ENCODE measurements around the gene TMEM232. TPM values are rescaled to one million over a fixed set of nuclear protein-coding genes. Genes with fewer than 3 reads are reported as not detected.

TMEM232 gene
- total and polyA plus RNA-seq, 2 of the 4 experiments (the other 2 are of a cell fraction) = 0.17 to 0.36 TPM

DNA sequence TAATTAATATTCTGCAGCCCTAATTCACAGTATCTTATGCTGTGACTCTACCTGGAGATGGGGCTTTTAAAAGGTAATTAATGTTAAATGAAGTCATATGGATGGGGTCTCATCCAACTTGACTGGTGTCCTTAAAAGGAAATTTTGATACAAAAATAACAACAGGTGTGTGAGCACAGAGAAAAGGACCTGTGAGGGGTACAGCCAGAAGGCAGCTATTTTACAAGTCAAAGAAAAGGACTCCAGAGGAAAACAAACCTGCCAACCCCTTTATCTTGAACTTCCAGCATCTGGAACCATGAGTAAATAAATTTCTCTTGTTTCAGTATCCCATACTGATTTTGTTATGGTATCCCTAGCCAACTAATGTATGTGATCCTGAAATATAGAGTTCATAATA lies 250.3 kb downstream of the TMEM232 start:
- dilution Hi-C loops (cut with HindIII; ENCODE audit: low sequenced_read_pairs, unreplicated experiment) = no loop called here
- DNase-seq = no peak
- Histone ChIP-seq H3K9ac (ENCODE audit: low read depth, low read length) (no peak overlapping the region), H2BK20ac (ENCODE audit: low read depth, low read length) (no peak overlapping the region), H3K23ac (ENCODE audit: low read depth, low read length) (no peak overlapping the region), H3K4ac (ENCODE audit: low read depth, low read length) (no peak overlapping the region), H2AFZ (replicated peaks; ENCODE audit: low read length, poor library complexity) (no peak overlapping the region), H4K5ac (ENCODE audit: low read depth, low read length) (no peak overlapping the region), H3K36me3 (ENCODE audit: control insufficient read depth, insufficient read depth, low read length) (no peaks in the 10 kb centered on the region), H3K9me1 (ENCODE audit: insufficient read depth, low read length) (no peaks in the 10 kb centered on the region), H2AK9ac (replicated peaks; ENCODE audit: low read depth, low read length, poor library complexity) (no peak overlapping the region), H4K8ac (ENCODE audit: low read depth in 2 of 2, low read length in 2 of 2) (no peak overlapping the region), H3K9me3 (ENCODE audit: control insufficient read depth, insufficient read depth, low read length) (no peaks in the 10 kb centered on the region), H3K56ac (ENCODE audit: extremely low read depth, insufficient read depth, low read length) (no peak overlapping the region), H3K14ac (replicated peaks; ENCODE audit: low read depth, low read length) (no peak overlapping the region), H4K91ac (ENCODE audit: insufficient read depth, low read depth, low read length) (no peak overlapping the region), H4K20me1 (ENCODE audit: insufficient read depth, low read length) (no peaks in the 10 kb centered on the region), H3K4me3 (ENCODE audit: insufficient read depth, low read depth, low read length) (no peak overlapping the region), H2AK5ac (ENCODE audit: low read depth, low read length) (no peak overlapping the region), H3K4me2 (ENCODE audit: low read depth, low read length) (no peak overlapping the region), H2BK120ac (ENCODE audit: low read depth, low read length) (no peak overlapping the region), H3K4me1 (ENCODE audit: control insufficient read depth, insufficient read depth, low read length) (no peaks in the 10 kb centered on the region), H3K27me3 (ENCODE audit: control insufficient read depth, insufficient read depth, low read length) (no peaks in the 10 kb centered on the region), H3K79me1 (ENCODE audit: low read depth in 1 of 2, low read length in 2 of 2) (no peaks in the 10 kb centered on the region), H3K18ac (ENCODE audit: low read depth, low read length) (no peak overlapping the region), H3K27ac (ENCODE audit: insufficient read depth, low read length) (no peak overlapping the region), H2BK5ac (ENCODE audit: low read depth, low read length, poor library complexity, severe bottlenecking) (no peak overlapping the region), H2BK15ac (ENCODE audit: low read depth, low read length) (no peak overlapping the region)
- intact Hi-C loops (cut with micrococcal nuclease) = no loop called here
- TF ChIP-seq, protein P1, sequence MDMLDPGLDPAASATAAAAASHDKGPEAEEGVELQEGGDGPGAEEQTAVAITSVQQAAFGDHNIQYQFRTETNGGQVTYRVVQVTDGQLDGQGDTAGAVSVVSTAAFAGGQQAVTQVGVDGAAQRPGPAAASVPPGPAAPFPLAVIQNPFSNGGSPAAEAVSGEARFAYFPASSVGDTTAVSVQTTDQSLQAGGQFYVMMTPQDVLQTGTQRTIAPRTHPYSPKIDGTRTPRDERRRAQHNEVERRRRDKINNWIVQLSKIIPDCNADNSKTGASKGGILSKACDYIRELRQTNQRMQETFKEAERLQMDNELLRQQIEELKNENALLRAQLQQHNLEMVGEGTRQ (IDR thresholded peaks at IDR 0.05; ENCODE audit: low read depth, low read length) = no peak
- BruUV-seq (replicated peaks) = no TSS peak
- ChIA-PET CTCF (no interaction called here), POLR2A (ENCODE audit: unreplicated experiment) (no interaction called here)
- ATAC-seq (ENCODE audit: low read depth) = no peak
- in situ Hi-C loops (cut with MboI; ENCODE audit: low sequenced_read_pairs) = no loop called here
